Uterus (tissue), 4 donors: ENCODE results near the gene CHEK2. TPM values are rescaled to one million over a fixed set of nuclear protein-coding genes. Genes with fewer than 3 reads are reported as not detected.

Source experiments
- DNase-seq, 2 donors: peaks; one replicate each; pipeline ENCODE4 v3.0.0-alpha.2; 2019 to 2020
- H3K27ac ChIP-seq, 2 donors: fragments of 200-600 bp; sonication (generic); 1 replicate in 1 of 2; 2 replicates in 1 of 2; pipeline ENCODE4 v1.5.1; 2016 to 2018
- H3K27me3 ChIP-seq, 2 donors: fragments of 200-600 bp; sonication (generic); one replicate each; pipeline ENCODE4 v1.5.1; 2018 to 2019; ENCODE audit warnings: control low read depth in 1 of 2
- H3K36me3 ChIP-seq, 2 donors: fragments of 200-600 bp; sonication (generic); one replicate each; pipeline ENCODE4 v1.5.1; 2019; ENCODE audit warnings: control low read depth in 1 of 2
- H3K4me1 ChIP-seq, 2 donors: fragments of 200-600 bp; sonication (generic); one replicate each; pipeline ENCODE4 v1.5.1; 2018 to 2019; ENCODE audit warnings: control low read depth in 1 of 2
- H3K4me3 ChIP-seq, 2 donors: fragments of 200-600 bp; sonication (generic); 1 replicate in 1 of 2; 2 replicates in 1 of 2; pipeline ENCODE4 v1.5.1; 2018 to 2019; ENCODE audit warnings: mild to moderate bottlenecking in 1 of 2
- H3K9me3 ChIP-seq, 2 donors: fragments of 200-600 bp; sonication (generic); one replicate each; pipeline ENCODE4 v1.5.1; 2019; ENCODE audit warnings: control low read depth in 1 of 2
- POLR2A ChIP-seq, 2 donors: fragments of 450-650 bp; IDR thresholded peaks; one replicate each; pipeline ENCODE4 v1.6.1; 2016; ENCODE audit warnings: antibody characterized with exemption in 2 of 2, mild to moderate bottlenecking in 1 of 2, moderate library complexity in 1 of 2
- intact Hi-C: fragments of 100-400 bp; cut with DNase I; formaldehyde crosslinking; loops from one replicate; pipeline ENCODE4 v1.15.1; 2023; ENCODE audit warnings: low total_unique reads
- total RNA-seq, 4 donors: library from RNA; depleted of rRNA in 3 of 4; stranded (reverse); fragments of >200 nt in 3 of 4; gene quantifications; one replicate each; pipeline versions ENCODE4 v1.1.0 to v1.2.4, GENCODE V29; 2014 to 2023
- TF ChIP-seq, protein P1 (sequence below), 4 experiments: fragments of 200-600 bp in 2 of 4; fragments of 450-650 bp in 2 of 4; sonication (generic) in 2 of 4; IDR thresholded peaks; one replicate each; pipeline ENCODE4 v1.5.1; 2016 to 2019; ENCODE audit warnings: antibody characterized with exemption in 4 of 4, mild to moderate bottlenecking in 2 of 4, moderate library complexity in 1 of 4
- donor health status: DM: yes; HTN: yes; CAD: no.

CHEK2 gene
- total RNA-seq, 4 donors from 2014 or later, result 0.26 to 14.5 (median 8.4) TPM; not detected in 1

DNA sequence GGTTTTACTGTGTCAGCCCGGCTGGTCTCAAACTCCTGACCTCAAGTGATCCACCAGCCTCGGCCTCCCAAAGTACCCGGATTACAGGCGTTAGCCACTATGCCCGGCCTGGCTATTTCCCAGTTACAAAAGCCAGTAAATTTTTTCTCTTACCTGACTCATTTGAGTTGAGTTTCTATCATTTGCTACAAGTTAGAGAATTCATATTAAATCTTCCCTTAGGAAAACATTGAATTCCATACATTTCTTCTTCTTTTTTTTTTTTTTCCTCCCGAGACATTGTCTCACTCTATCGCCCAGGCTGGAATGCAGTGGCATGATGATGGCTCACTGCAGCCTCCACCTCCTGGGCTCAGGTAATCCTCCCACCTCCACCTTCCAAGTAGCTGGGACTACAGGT lies 26.0 kb downstream of the CHEK2 start:
- H3K36me3 ChIP-seq, result no peaks in the 10 kb centered on the region
- no peak overlapping the region for H3K27ac ChIP-seq
- intact Hi-C loops, result no loop called here
- no peak overlapping the region for H3K4me3 ChIP-seq
- H3K4me1 ChIP-seq, result no peaks in the 10 kb centered on the region
- DNase-seq, result no peak
- TF ChIP-seq POLR2A (IDR thresholded peaks at IDR 0.05), result no peak
- TF ChIP-seq, protein P1, sequence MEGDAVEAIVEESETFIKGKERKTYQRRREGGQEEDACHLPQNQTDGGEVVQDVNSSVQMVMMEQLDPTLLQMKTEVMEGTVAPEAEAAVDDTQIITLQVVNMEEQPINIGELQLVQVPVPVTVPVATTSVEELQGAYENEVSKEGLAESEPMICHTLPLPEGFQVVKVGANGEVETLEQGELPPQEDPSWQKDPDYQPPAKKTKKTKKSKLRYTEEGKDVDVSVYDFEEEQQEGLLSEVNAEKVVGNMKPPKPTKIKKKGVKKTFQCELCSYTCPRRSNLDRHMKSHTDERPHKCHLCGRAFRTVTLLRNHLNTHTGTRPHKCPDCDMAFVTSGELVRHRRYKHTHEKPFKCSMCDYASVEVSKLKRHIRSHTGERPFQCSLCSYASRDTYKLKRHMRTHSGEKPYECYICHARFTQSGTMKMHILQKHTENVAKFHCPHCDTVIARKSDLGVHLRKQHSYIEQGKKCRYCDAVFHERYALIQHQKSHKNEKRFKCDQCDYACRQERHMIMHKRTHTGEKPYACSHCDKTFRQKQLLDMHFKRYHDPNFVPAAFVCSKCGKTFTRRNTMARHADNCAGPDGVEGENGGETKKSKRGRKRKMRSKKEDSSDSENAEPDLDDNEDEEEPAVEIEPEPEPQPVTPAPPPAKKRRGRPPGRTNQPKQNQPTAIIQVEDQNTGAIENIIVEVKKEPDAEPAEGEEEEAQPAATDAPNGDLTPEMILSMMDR (IDR thresholded peaks at IDR 0.05), result no peak
- no peaks in the 10 kb centered on the region for H3K27me3 ChIP-seq
- no peaks in the 10 kb centered on the region for H3K9me3 ChIP-seq

DNA sequence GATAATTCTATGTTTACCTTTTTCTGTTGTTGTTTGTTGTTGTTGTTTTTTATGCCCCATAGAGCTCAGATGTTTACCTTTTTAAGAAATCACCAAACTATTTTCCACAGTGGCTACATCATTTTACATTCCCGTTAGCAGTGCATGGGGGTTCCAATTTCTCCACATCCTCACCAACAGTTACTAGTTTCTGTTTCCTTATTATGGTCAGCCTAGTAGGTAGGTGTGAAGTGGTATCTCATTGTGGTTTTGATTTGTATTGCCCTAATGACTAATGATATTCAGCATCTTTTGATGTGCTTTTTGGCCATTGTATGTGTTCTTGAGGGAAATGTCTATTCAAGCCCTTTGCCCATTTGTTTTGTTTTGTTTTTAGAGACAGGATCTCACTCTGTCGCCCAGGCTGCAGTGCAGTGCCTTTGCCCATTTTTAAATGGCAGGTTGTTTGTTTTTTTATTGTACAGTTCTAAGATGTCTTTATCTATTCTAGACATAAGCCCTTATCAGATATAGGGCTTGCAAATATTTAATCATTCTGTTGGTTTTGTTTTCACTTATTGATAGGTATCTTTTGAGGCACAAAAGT lies 27.5 kb downstream of the CHEK2 start:
- H3K27ac ChIP-seq, result no peak overlapping the region
- no peak for TF ChIP-seq POLR2A (IDR thresholded peaks at IDR 0.05)
- TF ChIP-seq, protein P1 (IDR thresholded peaks at IDR 0.05), result no peak
- no peaks in the 10 kb centered on the region for H3K36me3 ChIP-seq
- no peaks in the 10 kb centered on the region for H3K27me3 ChIP-seq
- H3K9me3 ChIP-seq, result no peaks in the 10 kb centered on the region
- no peak for DNase-seq
- no peaks in the 10 kb centered on the region for H3K4me1 ChIP-seq
- intact Hi-C loops, result no loop called here
- no peak overlapping the region for H3K4me3 ChIP-seq

DNA sequence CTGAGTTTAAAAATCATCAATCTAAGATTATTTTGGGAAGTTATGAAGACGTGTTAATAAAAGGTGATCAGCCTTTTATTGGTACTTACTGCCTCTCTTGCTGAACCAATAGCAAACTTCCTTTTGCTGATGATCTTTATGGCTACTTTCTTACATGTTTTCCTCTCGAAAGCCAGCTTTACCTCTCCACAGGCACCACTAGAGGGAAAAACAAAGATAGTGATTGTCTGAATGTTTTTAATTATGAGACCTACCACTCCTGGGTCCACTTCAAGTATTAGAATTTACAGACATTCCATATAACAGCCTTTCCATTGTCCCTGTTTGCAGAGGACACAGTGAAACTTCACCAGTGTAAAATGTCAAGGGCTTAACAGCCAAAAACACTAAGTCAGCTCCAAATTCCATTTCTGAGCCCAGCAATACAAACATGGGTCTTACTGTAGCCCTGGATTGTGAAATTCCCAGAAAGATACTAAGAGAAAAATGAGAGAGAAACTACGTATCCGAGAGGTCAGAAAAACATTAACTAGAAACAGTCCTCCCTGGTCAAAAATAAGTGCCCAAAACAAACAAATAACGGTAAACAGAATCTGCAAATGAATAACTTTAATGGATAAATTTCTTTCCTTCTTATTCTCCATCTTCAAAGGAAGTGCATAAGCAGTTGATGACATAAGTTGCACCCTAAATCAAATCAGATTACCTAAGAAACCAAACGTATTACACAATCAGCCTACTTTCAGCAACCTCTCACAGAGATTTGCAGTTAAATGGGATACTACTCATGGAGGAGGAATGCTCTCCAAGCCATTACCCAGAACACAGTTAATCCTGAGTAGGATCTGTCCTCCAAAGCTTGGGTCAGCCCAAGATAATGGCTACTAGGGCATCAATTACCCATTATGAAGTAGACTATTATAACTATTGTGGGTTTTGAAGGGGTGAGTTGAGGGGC lies 29.5 kb downstream of the CHEK2 start:
- H3K36me3 ChIP-seq, result no peaks in the 10 kb centered on the region
- peak overlapping the region; percentile 79 to 84 for H3K27ac ChIP-seq
- intact Hi-C loops, result no loop called here
- H3K27me3 ChIP-seq, result no peaks in the 10 kb centered on the region
- DNase-seq, result peak in 1 of 2 donors; percentile 64
- peak overlapping the region; percentile 3 to 23 for H3K4me3 ChIP-seq
- H3K4me1 ChIP-seq, result no peaks in the 10 kb centered on the region
- no peak for TF ChIP-seq POLR2A (IDR thresholded peaks at IDR 0.05)
- TF ChIP-seq, protein P1 (IDR thresholded peaks at IDR 0.05), result peak in 2 of 4 experiments; percentile 24 to 37
- no peaks in the 10 kb centered on the region for H3K9me3 ChIP-seq

DNA sequence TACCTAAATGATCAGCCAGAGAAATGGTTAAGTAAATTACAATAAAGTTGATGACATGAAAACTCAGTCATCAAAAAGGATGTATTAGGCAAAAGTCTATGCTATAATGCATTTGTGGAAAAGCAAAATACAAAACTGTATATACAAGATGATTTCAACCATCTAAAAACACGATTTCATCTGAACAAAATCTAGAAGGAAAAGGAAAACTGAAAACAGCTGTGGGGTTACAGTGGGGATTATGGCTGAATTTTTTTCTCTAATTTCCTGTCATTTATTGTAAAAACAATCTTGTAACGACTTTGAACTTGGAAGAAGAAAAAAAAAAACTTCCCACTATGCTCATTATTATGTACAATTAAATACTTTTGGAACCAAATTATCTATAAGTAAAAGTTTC lies 30.3 kb downstream of the CHEK2 start:
- H3K9me3 ChIP-seq, result no peaks in the 10 kb centered on the region
- no peaks in the 10 kb centered on the region for H3K27me3 ChIP-seq
- TF ChIP-seq, protein P1 (IDR thresholded peaks at IDR 0.05), result no peak
- TF ChIP-seq POLR2A (IDR thresholded peaks at IDR 0.05), result no peak
- no peak for DNase-seq
- intact Hi-C loops, result no loop called here
- H3K36me3 ChIP-seq, result no peaks in the 10 kb centered on the region
- peak overlapping the region; percentile 79 to 84 for H3K27ac ChIP-seq
- no peak overlapping the region for H3K4me3 ChIP-seq
- no peaks in the 10 kb centered on the region for H3K4me1 ChIP-seq
